ENCODE results near the gene WFIKKN2. TPM values are rescaled to one million over a fixed set of nuclear protein-coding genes. Genes with fewer than 3 reads are reported as not detected.
"Not testable (repeated sequence)": the region's sequence is repeated elsewhere in the genome, so short reads cannot be mapped to it uniquely, and the experiment has no call there.

The WFIKKN2 gene, protein sequence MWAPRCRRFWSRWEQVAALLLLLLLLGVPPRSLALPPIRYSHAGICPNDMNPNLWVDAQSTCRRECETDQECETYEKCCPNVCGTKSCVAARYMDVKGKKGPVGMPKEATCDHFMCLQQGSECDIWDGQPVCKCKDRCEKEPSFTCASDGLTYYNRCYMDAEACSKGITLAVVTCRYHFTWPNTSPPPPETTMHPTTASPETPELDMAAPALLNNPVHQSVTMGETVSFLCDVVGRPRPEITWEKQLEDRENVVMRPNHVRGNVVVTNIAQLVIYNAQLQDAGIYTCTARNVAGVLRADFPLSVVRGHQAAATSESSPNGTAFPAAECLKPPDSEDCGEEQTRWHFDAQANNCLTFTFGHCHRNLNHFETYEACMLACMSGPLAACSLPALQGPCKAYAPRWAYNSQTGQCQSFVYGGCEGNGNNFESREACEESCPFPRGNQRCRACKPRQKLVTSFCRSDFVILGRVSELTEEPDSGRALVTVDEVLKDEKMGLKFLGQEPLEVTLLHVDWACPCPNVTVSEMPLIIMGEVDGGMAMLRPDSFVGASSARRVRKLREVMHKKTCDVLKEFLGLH
- total RNA-seq (2014; rRNA removed; shearing (Covaris generic)), result not detected in 2 replicates

DNA sequence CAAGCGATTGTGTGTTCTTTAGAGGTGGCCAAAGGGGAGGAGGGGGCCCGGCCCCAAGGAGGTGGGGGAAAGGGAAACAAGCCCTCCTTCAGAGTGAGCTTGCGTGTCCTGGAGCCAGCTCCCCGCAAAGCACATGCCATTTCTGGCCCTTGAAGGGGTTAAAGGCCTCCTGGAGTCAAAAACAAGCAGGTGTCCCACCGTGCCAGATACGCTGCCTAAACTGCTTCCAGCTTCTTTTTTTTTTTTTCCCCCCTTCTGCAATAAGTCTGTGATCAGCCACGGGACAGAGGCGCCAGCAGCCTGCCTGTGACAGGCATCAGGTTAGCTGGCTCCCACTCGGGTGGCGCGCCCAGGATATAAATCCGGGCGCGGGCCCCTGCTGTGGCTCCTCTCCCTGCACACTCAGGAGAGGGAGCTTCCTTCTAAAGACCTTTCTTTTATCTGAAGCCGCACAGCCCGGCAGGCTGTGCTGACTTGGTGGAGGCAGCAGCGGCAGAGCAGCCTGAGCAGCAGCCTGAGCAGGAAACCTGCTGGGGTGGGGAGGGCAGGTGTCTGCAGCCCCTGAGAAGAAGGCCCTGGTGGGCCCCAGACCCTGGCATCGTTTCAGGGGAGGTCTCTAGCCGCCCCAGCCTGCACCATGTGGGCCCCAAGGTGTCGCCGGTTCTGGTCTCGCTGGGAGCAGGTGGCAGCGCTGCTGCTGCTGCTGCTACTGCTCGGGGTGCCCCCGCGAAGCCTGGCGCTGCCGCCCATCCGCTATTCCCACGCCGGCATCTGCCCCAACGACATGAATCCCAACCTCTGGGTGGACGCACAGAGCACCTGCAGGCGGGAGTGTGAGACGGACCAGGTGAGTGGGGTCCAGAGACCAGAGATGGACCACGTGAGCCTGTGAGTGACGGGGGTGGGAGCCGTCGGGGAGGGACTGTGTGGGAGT is at the start of gene WFIKKN2:
Gene WFIKKN2 (plus strand): TSS at position 286 of the 934 bp plus-strand sequence. CDS start 352 bp downstream, at position 638.
- no peak for DNase-seq (ENCODE audit: low read depth)

DNA sequence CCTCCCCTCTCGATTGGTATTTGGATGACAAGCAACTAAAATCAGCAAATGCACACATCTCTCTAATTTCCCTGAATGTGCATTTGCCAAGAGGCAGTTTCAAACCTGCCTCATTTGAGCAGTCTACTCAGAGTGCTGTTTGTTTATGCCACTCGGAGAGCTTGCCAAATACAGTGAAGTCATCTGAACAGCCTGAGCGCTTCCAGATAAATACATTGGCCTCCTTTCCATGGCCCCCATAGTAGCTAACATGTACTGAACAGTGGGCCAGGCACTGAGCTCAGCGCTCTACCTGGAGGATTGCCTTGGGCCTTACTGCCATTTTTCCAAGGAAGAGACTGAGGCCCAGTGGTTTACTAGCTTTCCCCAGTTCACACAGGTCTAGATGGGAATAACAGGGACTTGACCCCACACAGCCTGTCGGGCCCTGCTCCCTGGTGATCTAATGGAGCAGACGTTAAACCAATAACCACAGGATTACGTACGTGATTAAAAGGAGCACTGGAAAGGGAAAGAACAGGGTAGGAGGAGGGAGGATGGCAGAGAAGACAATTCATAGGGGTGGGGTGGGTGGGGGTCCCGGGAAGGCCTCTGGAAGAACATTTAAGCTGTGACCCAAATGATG is 49.3 kb upstream of the WFIKKN2 start:
- DNase-seq (ENCODE audit: low read depth), result peak; percentile 45

DNA sequence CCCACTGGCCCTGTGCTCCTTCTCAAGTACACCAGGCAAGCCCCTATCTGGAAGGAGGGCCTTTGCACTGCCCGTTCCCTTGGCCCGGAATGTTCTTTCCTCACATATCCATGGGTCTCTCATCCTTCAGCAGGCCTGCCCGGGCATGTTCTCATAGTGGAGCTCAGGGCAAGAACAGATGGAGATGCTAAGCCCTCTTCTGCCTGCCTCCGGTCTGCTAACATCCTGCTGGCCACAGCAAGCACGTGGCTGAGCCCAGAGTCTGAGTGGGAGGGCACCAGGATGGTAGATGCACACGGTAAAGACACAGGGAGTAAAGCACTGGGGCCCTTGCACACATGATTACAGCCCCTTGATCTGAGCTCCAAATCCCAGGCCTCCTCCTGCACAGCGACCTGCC is 48.3 kb upstream of the WFIKKN2 start:
- no peak for DNase-seq (ENCODE audit: low read depth)

DNA sequence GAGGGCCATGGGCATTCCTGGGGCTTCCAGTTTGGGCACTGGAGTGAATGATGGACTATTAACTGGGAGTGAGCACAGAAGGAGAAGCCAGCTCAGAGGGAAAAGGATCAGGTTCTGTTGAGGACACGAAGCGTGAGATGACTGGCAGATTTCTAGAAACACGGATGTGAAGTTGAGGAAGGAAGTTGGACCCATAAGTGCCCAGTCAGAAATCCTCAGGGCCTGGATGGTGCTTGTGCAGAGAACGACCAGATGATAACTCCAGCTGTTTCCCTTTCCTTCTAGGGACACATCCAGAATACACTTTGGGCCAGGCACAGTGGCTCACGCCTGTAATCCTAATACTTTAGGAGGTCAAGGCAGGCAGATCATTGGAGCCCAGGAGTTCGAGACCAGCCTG is 44.8 kb upstream of the WFIKKN2 start:
- no peak for DNase-seq (ENCODE audit: low read depth)

DNA sequence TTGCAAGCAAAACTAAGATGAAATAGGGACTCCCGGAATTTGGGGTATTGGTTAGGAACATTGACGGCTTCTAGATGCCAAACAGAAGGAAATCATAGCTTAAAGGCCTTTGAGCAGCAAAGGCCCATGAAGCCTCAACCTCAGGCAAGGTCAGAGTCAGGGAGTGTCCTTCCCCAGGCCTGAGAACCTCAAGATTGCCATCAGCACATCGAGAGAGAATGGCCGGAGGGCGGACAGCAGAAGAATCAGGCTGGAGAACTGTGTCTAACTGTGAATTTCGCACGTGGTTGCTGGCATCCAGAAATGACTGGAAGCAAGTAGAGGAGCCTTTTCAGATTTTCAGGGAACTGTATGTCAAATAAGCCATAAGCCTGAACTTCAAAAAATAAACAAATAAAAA is 43.3 kb upstream of the WFIKKN2 start:
- DNase-seq (ENCODE audit: low read depth), result no peak

DNA sequence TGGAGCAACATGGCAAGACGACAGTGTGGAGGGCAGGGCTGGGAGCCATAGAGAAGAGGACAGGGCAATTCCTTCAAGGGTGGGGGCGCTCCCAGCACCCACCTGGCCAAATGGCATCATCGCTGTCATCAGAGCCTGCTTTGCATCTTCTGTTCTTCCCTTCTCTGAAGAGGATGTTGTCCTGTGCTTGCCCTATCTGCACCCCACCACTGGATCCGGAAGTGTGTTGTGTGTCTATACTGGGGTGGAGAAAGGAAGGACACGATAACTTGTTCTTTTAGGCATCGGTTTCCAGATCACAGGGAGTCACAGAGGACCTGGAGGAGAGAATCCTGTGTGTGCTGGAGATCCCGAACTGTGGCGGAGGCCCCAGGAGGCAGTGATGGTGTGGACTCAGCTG is 42.4 kb upstream of the WFIKKN2 start:
- DNase-seq (ENCODE audit: low read depth), result no peak

DNA sequence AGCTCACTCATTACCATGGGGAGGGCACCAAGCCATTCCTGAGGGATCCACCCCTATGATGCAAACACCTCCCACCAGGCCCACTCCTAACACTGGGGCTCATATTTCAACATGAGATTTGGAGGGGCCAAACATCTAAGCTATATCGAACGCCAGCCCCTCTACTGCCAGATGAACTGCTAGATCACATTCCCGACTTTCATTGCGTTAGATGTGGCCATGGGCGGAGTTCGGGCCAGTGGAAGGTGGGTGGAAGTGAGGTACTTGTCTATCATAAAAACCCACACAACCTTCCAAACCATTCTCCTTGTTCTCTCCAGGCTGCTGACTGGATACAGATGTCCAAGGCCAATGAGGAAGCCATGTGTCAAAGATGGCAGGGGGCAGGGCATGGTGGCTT is 41.0 kb upstream of the WFIKKN2 start:
- DNase-seq (ENCODE audit: low read depth), result no peak

DNA sequence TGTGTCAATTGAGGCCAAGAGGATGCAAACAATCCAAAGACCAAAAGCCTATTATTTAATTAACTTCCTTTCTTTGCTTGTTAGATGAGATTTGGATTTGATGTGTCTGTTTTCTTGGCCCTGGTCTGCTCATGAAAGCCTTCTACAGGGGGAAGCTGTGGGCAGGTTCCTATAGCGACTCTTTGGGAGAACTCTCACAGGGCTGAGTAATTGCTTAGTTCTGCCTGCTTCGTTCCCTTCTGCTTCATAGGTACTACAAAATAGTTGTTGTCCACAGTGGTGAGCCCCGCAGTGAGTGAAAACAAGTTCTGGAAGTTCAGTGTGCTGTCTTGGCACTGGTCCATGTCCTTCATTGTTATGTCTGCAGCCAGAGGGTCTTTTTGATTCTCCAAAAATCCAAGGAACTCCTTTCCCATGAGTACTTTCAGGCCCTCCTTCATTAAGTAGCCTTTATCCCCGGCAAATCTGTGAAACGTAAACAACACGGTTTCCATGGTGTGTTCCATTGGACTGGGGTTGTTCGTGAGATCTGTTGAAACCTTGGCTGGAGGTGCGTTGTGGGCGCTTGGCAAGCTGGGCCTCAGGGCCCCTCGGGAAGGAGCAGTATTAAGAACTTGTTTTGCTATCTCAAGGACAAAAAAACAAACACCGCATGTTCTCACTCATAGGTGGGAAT is 38.1 kb upstream of the WFIKKN2 start:
- no peak for DNase-seq (ENCODE audit: low read depth)

DNA sequence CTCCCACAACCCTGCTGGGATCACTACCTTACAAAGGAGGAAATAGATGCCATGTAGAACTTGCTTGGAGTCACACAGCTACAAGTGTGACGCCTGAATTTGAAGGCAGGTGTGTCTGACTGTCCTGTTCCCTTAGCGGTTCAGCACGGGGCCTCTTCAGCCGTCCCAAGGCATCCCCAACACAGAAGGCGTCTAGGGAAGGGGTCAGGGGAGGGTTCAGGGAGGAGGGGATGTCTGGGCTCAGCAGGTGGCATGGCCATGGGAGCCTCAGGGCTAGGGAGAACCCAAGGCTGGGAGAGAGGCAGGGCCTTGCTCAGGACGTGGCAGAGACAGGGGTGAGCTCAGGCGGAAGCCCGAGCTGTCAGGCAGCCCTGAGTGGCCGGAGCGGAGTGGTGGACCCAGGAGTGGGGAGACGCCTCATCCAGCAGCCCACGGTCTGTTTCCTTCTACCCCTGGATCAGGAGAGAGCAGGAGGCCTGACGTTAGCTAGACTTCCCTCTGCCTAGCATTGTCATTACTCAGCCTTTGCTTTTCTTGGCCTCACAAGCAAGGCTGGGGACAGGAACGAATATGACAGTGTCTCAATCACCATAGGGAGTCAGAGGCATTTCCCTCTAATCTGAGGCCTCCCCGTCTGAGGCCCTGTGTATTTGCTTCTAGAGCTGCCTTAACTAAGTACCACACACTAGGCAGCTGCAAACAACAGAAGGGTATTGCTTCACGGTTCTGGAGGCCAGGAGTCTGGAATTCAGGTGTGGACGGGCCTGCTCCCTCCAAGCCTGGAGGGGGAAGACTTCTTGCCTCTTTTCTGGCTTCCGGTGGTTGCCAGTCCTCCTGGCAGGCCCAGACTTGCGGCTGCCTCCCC is 36.7 kb upstream of the WFIKKN2 start:
- no peak for DNase-seq (ENCODE audit: low read depth)

DNA sequence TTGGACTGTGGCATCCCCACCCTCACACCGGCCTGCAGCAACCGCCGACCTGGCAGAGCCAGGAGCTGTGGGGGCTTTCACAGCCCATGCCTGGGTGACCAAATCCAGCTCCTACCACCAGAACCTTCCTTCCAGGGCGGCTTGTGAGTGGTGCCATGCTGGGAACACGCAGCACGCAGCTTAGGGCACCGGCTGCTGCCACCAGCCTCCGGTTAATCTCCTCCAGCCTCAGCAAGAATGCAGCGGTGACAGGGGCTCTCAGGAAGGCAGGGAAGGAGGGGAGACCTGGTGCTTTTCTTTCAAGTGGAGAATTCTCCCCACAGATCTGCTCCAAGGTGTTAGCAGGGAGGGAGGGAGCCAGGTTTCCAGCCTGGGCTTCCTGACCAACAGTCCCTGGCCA is 35.8 kb upstream of the WFIKKN2 start:
- DNase-seq (ENCODE audit: low read depth), result no peak

DNA sequence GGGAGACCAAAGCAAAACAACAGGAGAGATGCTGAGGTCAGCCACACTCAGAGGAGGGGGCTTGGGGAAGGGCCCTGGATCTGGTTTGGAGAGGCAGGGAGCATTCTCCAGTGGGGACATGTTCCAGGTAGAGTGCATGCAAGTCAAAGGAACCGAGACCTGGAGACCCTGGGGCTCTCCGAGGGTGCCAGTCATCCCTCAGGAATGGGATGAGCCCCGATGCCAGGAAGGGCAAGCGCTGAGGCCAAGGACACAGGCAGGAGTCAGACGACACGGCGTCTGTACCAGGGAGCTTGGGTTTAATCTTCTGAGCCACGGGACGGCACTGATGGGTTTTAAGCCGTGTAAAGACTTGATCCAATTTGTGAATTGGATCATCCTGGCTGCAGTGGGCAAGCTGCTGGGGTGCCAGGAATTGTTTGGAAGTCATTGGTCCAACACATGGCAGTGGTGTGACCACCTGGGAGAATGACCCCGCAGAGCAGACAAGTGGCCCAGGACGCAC is 35.1 kb upstream of the WFIKKN2 start:
- peak; percentile 16 for DNase-seq (ENCODE audit: low read depth)

DNA sequence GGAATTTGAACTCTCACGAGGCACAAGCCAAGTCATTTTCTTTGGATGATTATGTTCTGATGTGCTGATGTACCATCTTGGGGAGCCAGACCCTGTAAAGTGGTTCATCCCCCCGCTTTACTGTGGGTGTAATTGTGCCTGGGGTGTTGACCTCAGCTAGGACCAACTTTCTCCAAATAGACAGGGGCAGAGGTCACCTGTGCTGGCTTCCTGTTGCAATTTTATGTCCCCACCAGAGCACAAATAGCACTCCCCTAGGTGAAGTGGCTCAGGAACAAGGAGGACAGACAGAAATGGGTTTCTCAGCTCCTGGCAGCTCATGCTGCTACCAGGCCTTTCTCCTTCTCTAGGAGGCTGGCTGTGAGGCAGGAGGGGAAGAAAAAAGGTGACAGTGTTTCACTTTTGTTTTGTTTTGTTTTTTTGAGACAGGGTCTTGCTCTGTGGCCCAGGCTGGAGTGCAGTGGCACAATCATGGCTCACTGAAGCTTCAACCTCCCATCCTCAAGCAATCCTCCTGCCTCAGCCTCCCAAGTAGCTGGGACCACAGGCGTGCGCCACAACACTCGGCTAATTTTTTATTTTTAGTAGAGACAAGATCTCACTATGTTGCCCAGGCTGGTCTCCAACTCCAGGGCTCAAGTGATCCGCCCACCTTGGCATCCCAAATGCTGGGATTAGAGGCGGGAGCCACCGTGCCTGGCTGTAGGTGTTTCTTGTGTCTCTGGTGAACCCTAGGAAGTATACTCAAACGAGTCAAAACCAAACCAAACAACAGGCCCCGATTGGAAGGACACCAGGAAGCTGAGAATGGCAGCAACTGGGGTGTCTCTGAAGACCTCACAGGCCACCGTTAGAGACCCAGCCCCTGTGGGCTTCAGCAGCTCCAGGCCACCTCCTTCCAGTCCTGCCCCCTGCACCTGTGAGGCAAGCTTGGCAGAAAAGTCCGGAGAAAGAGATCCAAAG is 32.5 kb upstream of the WFIKKN2 start:
- no peak for DNase-seq (ENCODE audit: low read depth)

DNA sequence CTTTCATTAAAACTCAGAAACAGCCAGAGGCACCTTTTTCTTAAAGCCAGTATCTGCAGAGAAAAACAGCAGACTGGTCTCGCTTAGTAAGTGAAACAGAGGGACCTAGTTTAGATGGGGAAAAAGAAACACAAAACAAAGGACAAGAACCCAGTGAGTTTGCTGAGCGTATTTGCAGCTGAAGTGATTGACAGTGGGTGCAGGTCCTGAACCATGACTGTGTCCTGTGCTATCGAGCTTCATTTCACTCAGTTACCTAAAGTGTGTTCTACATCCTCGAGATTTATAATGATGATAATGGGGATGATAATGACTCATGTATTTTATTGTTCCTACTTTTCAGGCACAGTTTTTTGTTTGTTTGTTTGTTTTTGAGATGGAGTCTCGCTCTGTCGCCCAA is 31.7 kb upstream of the WFIKKN2 start:
- no peak for DNase-seq (ENCODE audit: low read depth)

DNA sequence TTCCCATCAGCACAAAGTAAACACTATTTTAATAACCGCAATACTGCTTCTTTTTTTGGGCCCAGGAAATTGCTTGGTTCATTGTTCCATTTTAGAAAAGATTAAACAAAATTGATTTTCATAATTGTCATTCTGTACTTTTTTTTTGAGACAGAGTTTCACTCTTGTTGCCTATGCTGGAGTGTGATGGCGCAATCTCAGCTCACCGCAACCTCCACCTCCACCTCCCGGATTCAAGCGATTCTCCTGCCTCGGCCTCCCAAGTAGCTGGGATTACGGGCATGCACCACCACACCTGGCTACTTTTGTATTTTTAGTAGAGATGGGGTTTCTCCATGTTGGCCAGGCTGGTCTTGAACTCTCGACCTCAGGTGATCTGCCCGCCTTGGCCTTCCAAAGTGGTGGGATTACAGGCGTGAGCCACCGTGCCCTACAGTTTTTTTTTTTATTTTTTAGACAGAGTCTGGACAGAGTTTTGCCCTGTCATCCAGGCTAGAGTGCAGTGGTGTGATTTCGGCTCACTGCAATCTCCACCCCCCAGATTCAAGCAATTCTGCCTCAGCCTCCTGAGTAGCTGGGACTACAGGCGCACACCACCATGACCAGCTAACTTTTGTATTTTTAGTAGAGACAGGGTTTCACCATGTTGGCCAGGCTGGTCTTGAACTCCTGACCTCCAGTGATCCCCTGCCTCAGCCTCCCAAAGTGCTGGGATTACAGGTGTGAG is 30.5 kb upstream of the WFIKKN2 start:
- not testable (repeated sequence) for DNase-seq (ENCODE audit: low read depth)

DNA sequence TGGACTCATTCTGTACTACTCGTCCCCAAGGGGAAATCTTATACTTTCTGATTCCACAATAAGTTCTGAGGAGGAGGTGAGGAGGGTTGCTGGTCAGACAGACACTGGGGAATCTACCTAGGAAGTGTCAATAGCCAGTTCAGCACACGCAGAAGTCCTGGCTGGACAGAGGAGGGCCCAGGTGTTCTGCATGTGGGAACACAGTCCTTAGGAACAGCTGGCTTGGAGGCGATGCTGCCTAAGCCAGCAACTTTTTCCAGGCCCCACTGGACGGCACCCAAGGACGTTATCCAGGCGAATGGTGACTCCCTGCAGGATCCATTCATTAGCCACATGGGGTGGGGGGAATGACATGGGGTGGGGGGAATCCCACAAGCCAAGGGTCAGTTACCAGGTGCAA is 29.9 kb upstream of the WFIKKN2 start:
- no peak for DNase-seq (ENCODE audit: low read depth)

DNA sequence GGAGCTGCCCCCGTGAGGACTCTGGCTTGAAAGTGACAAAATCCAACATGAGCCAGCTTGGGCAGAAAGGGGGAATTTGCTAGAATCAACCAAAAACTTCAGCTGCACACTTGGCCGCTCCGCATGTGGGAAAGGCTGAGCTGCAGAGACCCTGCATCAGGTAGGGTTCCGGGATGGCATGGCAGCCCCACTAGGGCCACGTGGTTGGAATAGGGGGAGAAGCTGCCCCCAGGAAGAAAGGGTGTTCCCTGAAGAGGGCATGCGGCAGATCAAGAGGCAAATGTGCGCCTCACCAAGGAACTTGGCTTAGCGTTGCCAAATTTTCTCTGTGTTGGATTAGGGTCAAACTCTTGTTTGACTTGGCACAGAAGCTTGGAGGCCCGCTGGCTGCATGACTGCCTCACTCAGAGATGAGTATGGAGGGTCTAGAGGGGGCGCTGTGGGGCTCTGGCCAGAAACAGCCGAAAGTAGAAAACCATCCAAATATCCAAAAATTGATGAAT is 29.2 kb upstream of the WFIKKN2 start:
- no peak for DNase-seq (ENCODE audit: low read depth)

DNA sequence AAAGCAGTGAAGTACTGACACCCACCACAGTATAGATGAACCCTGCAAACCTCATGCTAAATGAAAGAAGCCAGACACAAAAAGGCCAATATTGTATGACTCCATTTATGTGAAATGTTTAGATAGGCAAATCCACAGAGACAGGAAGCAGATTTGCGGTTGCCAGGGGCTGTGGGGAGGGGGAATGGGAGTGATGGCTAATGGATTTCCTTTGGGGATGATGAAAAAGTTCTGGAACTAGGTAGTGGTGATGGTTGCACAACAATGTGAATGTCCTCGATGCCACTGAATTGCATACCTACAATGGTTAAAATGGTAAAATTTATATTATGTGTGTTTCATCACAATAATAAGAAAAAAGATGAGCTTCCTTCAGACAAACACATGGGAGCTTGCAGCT is 28.4 kb upstream of the WFIKKN2 start:
- peak; percentile 13 for DNase-seq (ENCODE audit: low read depth)

DNA sequence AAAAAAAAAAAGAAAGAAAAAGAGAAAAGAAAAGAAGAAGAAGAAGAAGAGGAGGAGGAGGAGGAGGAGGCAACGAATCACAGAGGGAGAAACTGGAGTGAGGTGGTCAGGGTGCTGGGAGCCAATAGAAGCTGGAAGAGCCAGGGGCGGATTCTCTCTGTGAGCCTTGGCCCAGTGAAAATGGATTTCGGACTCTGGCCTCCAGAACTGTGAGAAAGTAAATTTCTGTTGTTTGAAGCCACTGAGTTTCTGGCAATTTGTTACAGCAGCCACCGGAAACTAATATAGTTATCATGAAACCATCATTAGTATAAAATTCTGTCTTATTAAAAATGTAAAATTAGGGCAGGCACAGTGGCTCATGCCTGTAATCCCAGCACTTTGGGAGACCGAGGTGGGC is 27.7 kb upstream of the WFIKKN2 start:
- DNase-seq (ENCODE audit: low read depth), result no peak
